Stimulated activated CD4-positive, alpha-beta T cell treated with anti-CD3 and anti-CD28 coated beads, Interleukin-1b, Interleukin-23, amount 100 ng/mL, for 48 hours (primary cell): ENCODE results near the gene RIPPLY3.
"Not testable (repeated sequence)": the region's sequence is repeated elsewhere in the genome, so short reads cannot be mapped to it uniquely, and the experiment has no call there.

Experiments
- DNase-seq: peaks from one replicate; pipeline ENCODE4 v3.0.0-alpha.2; 2020

RIPPLY3 gene

GRCh38 chr21:36981977-36982700, 24.4 kb upstream of the RIPPLY3 start:
- DNase-seq: no peak

GRCh38 chr21:36985751-36986594, 20.5 kb upstream of the RIPPLY3 start:
- no peak for DNase-seq

GRCh38 chr21:36987845-36988244, 18.7 kb upstream of the RIPPLY3 start:
- DNase-seq: no peak

GRCh38 chr21:36988536-36988935, 18.0 kb upstream of the RIPPLY3 start:
- DNase-seq: no peak

- not testable (repeated sequence) for DNase-seq
These were observed 17.3 kb upstream of the RIPPLY3 start for GRCh38 chr21:36989199-36989698.

GRCh38 chr21:36989699-36990507, 16.6 kb upstream of the RIPPLY3 start:
- peak; percentile 88 for DNase-seq

GRCh38 chr21:36990508-36991205, 15.8 kb upstream of the RIPPLY3 start:
- no peak for DNase-seq

GRCh38 chr21:36992671-36993070, 13.8 kb upstream of the RIPPLY3 start:
- DNase-seq: no peak

GRCh38 chr21:36994501-36995158, 11.9 kb upstream of the RIPPLY3 start:
- DNase-seq: peak; percentile 52

GRCh38 chr21:36995285-36995684, 11.2 kb upstream of the RIPPLY3 start:
- not testable (repeated sequence) for DNase-seq

GRCh38 chr21:36999131-36999898, 7.2 kb upstream of the RIPPLY3 start:
- DNase-seq: no peak

GRCh38 chr21:37000381-37000780, 6.1 kb upstream of the RIPPLY3 start:
- no peak for DNase-seq

- no peak for DNase-seq
These were observed 5.1 kb upstream of the RIPPLY3 start for GRCh38 chr21:37001441-37001840.

GRCh38 chr21:37002851-37003250, 3.7 kb upstream of the RIPPLY3 start:
- DNase-seq: not testable (repeated sequence)

- not testable (repeated sequence) for DNase-seq
These were observed 2.6 kb upstream of the RIPPLY3 start for GRCh38 chr21:37003917-37004316.

- no peak for DNase-seq
These were observed 685 bp upstream of the RIPPLY3 start for GRCh38 chr21:37005548-37006485.

- no peak for DNase-seq
These were observed 2.2 kb downstream of the RIPPLY3 start for GRCh38 chr21:37008724-37009123.

- peak; percentile 81 for DNase-seq
These were observed 3.3 kb downstream of the RIPPLY3 start for GRCh38 chr21:37009740-37010341.

GRCh38 chr21:37017951-37018679, 11.6 kb downstream of the RIPPLY3 start:
- no peak for DNase-seq
